ENCODE results near the gene RFPL2. TPM values are rescaled to one million over a fixed set of nuclear protein-coding genes. Genes with fewer than 3 reads are reported as not detected.

The RFPL2 gene
- not detected in 2 replicates for total RNA-seq

DNA sequence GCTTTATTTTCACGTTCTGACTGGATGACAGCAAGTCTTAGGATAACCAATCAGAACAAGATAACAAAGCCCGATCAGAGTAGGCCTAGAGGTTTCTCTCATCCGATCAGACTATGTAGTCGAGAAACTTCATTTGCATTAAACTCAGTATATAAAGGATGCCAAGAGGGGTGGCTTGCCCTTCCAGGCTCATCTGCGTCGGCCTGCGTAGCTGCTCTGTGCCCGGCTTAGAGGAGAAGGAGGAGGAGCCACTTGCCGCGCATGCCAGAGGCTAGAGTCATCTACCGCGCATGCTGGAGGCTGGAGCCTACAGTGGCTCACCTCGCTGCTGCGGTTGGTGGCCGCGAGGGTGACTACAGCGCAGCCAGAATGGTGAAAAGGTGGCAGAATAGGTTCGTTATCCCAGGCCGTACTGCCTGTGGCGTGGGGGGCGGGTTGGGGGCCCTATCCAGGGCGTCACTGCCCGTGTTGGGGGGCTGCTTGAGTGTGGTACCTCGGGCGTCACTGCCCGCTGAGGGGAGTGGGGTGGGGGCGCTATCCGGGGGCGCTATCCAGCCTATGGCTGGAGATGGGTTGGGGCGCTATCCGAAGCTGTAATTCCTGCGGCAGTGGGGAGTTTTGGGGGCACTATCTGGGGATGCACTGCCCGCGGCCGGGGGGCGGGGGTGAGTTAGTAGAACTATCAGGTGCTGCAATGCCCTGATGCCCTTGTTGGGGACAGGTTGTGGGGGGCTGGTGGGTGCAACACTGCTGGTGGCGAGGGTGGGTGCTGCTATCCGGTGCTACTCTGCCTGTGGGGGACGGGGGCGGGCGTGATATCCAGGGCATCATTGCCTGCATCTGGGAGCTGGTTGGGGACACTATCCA lies at the start of gene RFPL2:
Gene RFPL2, minus strand, starts transcription at position 218 of the 867 bp plus-strand sequence. CDS start 2,622 bp downstream, outside the sequence.
- H3K4me3 ChIP-seq (ENCODE audit: low read depth, low read length): no peak within 1 kb of the TSS
- TF ChIP-seq, protein P1, sequence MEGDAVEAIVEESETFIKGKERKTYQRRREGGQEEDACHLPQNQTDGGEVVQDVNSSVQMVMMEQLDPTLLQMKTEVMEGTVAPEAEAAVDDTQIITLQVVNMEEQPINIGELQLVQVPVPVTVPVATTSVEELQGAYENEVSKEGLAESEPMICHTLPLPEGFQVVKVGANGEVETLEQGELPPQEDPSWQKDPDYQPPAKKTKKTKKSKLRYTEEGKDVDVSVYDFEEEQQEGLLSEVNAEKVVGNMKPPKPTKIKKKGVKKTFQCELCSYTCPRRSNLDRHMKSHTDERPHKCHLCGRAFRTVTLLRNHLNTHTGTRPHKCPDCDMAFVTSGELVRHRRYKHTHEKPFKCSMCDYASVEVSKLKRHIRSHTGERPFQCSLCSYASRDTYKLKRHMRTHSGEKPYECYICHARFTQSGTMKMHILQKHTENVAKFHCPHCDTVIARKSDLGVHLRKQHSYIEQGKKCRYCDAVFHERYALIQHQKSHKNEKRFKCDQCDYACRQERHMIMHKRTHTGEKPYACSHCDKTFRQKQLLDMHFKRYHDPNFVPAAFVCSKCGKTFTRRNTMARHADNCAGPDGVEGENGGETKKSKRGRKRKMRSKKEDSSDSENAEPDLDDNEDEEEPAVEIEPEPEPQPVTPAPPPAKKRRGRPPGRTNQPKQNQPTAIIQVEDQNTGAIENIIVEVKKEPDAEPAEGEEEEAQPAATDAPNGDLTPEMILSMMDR (conservative IDR thresholded peaks at IDR 0.05; ENCODE audit: low read depth, low read length): no peak
- DNase-seq (ENCODE audit: low read depth): no peak

DNA sequence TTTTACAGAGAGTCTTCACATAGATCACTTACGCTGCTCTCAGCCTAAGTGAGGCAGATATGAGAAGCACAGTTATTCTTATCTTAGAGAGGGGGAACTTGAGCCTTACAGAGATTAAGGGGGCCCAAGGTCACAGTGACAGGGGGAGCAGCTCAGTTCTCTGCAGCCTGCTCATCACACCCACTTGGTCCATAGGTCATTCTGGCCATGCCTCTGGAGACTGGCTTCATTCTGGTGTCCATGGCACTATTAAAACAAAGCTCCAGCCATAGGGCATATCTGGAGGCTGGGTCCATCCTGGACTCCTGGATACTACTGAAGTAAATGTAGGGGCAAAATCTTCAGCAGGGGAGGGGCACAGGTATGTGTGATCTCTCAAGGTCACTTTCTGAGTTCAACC lies 44.4 kb upstream of the RFPL2 start:
- H3K4me3 ChIP-seq (ENCODE audit: low read depth, low read length): no peak overlapping the region
- no peak for DNase-seq (ENCODE audit: low read depth)
- TF ChIP-seq, protein P1 (conservative IDR thresholded peaks at IDR 0.05; ENCODE audit: low read depth, low read length): no peak

GRCh38 chr22:32248276-32248675 lies 43.4 kb upstream of the RFPL2 start:
- H3K4me3 ChIP-seq (ENCODE audit: low read depth, low read length): no peak overlapping the region
- TF ChIP-seq, protein P1 (conservative IDR thresholded peaks at IDR 0.05; ENCODE audit: low read depth, low read length): no peak
- DNase-seq (ENCODE audit: low read depth): no peak

- H3K4me3 ChIP-seq (ENCODE audit: low read depth, low read length): no peak overlapping the region
- TF ChIP-seq, protein P1 (conservative IDR thresholded peaks at IDR 0.05; ENCODE audit: low read depth, low read length): no peak
Observed at GRCh38 chr22:32246166-32246565, 41.3 kb upstream of the RFPL2 start.

DNA sequence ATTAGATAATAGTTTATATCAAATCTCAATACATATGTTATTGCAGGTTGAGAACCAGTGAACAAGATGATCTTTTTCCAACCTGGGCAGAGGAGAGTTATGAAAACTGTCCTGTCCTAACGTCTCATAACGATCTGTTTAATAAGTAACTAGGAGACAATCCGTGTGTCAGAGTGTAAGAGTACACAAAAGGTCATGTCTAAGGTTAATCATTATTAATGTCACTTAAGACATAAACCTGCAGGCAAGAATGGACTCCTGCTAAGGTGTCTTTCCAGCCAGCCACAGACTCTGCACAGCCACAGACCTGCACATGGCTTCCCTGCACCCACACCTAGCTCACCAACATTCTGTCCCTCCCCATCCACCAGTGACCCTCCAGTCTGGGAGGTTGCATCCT lies 40.2 kb upstream of the RFPL2 start:
- no peak overlapping the region for H3K4me3 ChIP-seq (ENCODE audit: low read depth, low read length)
- no peak for DNase-seq (ENCODE audit: low read depth)
- TF ChIP-seq, protein P1 (conservative IDR thresholded peaks at IDR 0.05; ENCODE audit: low read depth, low read length): no peak

More at GRCh38 chr22:32246166-32246565, 41.3 kb upstream of the RFPL2 start:
- DNase-seq (ENCODE audit: low read depth): no peak

- H3K4me3 ChIP-seq (ENCODE audit: low read depth, low read length): no peak overlapping the region
- DNase-seq (ENCODE audit: low read depth): no peak
- TF ChIP-seq, protein P1 (conservative IDR thresholded peaks at IDR 0.05; ENCODE audit: low read depth, low read length): no peak
Observed at GRCh38 chr22:32244547-32244946, 39.7 kb upstream of the RFPL2 start.

GRCh38 chr22:32240461-32240860 lies 35.6 kb upstream of the RFPL2 start:
- peak; percentile 1 for DNase-seq (ENCODE audit: low read depth)
- TF ChIP-seq, protein P1 (conservative IDR thresholded peaks at IDR 0.05; ENCODE audit: low read depth, low read length): no peak
- H3K4me3 ChIP-seq (ENCODE audit: low read depth, low read length): no peak overlapping the region
